ENCODE data around the gene IL26.

IL26 gene

DNA sequence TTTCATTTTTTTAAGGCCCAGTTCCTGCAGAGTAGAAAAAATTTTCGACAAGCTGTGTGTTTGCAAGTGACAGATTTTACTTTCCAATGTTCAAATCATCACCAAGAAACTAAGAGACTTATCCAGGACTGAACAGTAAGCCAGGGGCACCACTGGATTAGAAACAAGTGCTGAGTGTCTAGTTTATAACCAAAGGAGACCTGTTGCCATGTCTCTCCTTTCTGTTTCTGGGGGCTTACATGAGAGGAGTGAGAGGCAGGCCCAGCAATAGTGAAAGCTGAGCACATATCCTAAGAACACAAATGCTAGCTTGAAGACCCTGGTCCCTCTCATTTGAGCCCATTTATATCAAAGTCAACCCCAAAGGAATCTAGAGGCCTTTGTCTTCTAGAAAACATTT, 69.0 kb downstream of the IL26 start:
- DNase-seq (ENCODE audit: low read depth in 2 of 2), result no peak

GRCh38 chr12:68154779-68155178, 70.8 kb downstream of the IL26 start:
- DNase-seq (ENCODE audit: low read depth in 2 of 2), result no peak

Measured in stimulated activated CD8-positive, alpha-beta memory T cell treated with anti-CD3 and anti-CD28 coated beads, Interleukin-7, amount 100 ng/mL, for 1 hour (primary cell).